Sigmoid colon (tissue), 7 donors: ENCODE measurements around the gene VEZF1. TPM values are rescaled to one million over a fixed set of nuclear protein-coding genes. Genes with fewer than 3 reads are reported as not detected.
A peak's percentile ranks its signal among the peaks of the same experiment; 100 is the strongest.

ENCODE experiments used
- DNase-seq: peaks from one replicate; pipeline ENCODE4 v3.0.0-alpha.2; 2019
- H3K27ac ChIP-seq, 4 donors: fragments of 200-600 bp; sonication (generic); one replicate each; pipeline ENCODE4 v1.5.1; 2016 to 2019; ENCODE audit warnings: mild to moderate bottlenecking in 1 of 4
- H3K27me3 ChIP-seq, 3 donors: fragments of 200-600 bp; sonication (generic); one replicate each; pipeline ENCODE4 v1.5.1; 2019; ENCODE audit warnings: mild to moderate bottlenecking in 1 of 3
- H3K36me3 ChIP-seq, 4 donors: fragments of 200-600 bp; sonication (generic); one replicate each; pipeline ENCODE4 v1.5.1; 2016 to 2019
- H3K4me1 ChIP-seq, 4 donors: fragments of 200-600 bp; sonication (generic); one replicate each; pipeline ENCODE4 v1.5.1; 2017 to 2019
- H3K4me3 ChIP-seq, 4 donors: fragments of 200-600 bp; sonication (generic); one replicate each; pipeline ENCODE4 v1.5.1; 2017 to 2019; ENCODE audit warnings: mild to moderate bottlenecking in 2 of 4, moderate library complexity in 1 of 4
- H3K9me3 ChIP-seq, 4 donors: fragments of 200-600 bp in 3 of 4; sonication (generic) in 3 of 4; one replicate each; pipeline versions ENCODE4 v1.5.1 to v1.6.1; 2013 to 2019
- EP300 ChIP-seq, 4 donors: sonication (generic); formaldehyde crosslinking; IDR thresholded peaks; one replicate each; pipeline ENCODE4 v1.6.1; 2017; ENCODE audit warnings: antibody characterized with exemption in 4 of 4
- POLR2A ChIP-seq, 2 donors: fragments of 450-650 bp; IDR thresholded peaks; one replicate each; pipeline ENCODE4 v1.6.1; 2016; ENCODE audit warnings: antibody characterized with exemption in 2 of 2, mild to moderate bottlenecking in 2 of 2, moderate library complexity in 2 of 2
- POLR2AphosphoS5 ChIP-seq, 4 donors: sonication (generic); formaldehyde crosslinking; IDR thresholded peaks; one replicate each; pipeline ENCODE4 v1.6.1; 2017; ENCODE audit warnings: antibody characterized with exemption in 4 of 4
- WGBS, 2 donors: extraction: QIAGEN DNeasy Blood & Tissue Kit; methylation state at CpG; one replicate each; pipeline ENCODE4 v1.1.7; 2013; 5-methylcytosine and 5-hydroxymethylcytosine counted together
- intact Hi-C: fragments of 100-400 bp; cut with DNase I; formaldehyde crosslinking; loops from one replicate; pipeline ENCODE4 v1.15.1; 2023
- polyA plus RNA-seq, 3 donors: library from polyadenylated mRNA; stranded (reverse); fragments of 200-250 nt; gene quantifications; one replicate each; pipeline ENCODE4 v1.2.3, GENCODE V29; 2013
- total RNA-seq, 4 donors: library from RNA; depleted of rRNA; stranded (reverse); fragments of >200 nt; gene quantifications; one replicate each; pipeline ENCODE4 v1.1.0, GENCODE V29; 2016
- TF ChIP-seq, protein P1 (sequence below), 4 experiments: fragments of 450-650 bp in 3 of 4; fragments of 200-600 bp in 1 of 4; IDR thresholded peaks; one replicate each; pipeline ENCODE4 v1.5.1; 2016 to 2019; ENCODE audit warnings: antibody characterized with exemption in 4 of 4, mild to moderate bottlenecking in 3 of 4, moderate library complexity in 2 of 4
- donor health status: healthy with polysubstance abuse.
- donor health status: Bipolar disorder and iron deficiency.
- donor health status: healthy.

VEZF1 gene
- total and polyA plus RNA-seq, 7 donors, result 17.8 to 120 (median 99.8) TPM

DNA sequence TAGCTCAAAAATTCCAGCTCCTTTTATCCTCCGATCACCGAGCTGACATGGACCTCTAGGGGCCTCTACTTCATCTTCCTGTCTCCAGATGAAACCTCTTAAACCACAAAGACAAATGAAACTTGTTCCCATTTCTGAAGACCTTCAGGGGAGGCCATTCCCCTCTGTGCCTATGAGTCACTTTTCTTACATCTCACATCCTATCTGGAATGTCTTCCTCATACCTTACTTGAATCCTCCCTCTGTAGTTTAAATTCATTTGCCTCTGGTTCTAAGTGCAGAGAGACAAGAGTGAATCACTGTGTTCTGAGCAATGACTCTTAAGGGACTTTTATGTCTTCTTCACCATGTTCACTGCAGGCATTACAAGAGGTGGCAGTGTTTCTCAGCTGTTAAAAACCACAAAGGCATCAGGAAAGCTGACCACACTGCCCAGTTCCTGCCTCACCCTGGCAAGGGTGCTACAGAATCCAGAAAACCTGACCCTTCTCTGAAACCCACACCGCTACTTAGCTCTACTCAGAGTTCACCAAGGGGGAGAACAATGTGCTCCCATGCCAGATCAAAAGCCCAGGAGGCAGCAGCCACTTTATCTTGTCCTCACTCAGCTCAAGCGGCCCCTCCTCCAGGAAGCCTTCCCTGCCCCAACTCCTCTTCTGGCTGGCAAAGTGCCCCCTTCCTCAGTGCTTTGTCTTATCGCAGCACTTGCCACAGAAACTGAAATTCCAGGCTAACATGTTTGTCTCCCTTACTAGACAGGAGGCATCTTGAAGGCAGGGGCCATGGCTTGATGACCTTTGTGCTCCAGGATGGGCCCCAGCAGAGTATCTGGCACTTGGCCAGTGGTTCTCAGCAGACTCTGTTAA lies 39.3 kb downstream of the VEZF1 start:
- H3K4me1 ChIP-seq, result peaks cover 0 to 97% (median 95%) of the 10 kb centered on the region in 4 donors
- no peaks in the 10 kb centered on the region for H3K36me3 ChIP-seq
- H3K27me3 ChIP-seq, result no peaks in the 10 kb centered on the region
- peak; percentile 75 for DNase-seq
- TF ChIP-seq POLR2AphosphoS5 (IDR thresholded peaks at IDR 0.05) (peak; percentile 30 to 63 (median 38)), POLR2A (IDR thresholded peaks at IDR 0.05) (no peak)
- 68 to 83% methylated on average over 5 of the region's 5 CpGs for WGBS, 2 donors
- H3K9me3 ChIP-seq, result no peaks in the 10 kb centered on the region
- peak overlapping the region; percentile 97 to 100 (median 99) for H3K27ac ChIP-seq
- no peak overlapping the region for H3K4me3 ChIP-seq
- intact Hi-C loops, result loop anchor here (2.0 kb wide), 1 partner anchor 80 kb away; no protein-coding TSS in a partner anchor

DNA sequence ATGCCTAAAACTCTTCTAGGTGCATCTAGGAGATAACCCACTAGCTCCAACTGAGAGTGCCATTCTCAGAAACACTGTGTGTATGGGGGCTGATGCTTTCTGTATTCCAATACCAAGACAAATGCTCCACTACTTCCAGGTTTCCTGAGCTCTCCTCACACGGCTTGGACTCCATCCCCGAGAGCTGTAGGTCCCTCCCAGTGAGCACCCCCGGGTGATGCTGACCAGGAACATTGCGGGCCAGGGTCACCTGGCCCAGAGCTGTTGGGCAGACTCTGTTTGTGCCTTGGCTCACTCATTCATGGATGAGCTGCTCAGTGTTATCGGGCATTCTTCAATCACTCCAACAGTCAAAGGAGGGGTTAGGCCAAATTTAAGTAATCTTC lies 39.9 kb downstream of the VEZF1 start:
- no peaks in the 10 kb centered on the region for H3K36me3 ChIP-seq
- TF ChIP-seq POLR2A (IDR thresholded peaks at IDR 0.05), result no peak
- TF ChIP-seq, protein P1, sequence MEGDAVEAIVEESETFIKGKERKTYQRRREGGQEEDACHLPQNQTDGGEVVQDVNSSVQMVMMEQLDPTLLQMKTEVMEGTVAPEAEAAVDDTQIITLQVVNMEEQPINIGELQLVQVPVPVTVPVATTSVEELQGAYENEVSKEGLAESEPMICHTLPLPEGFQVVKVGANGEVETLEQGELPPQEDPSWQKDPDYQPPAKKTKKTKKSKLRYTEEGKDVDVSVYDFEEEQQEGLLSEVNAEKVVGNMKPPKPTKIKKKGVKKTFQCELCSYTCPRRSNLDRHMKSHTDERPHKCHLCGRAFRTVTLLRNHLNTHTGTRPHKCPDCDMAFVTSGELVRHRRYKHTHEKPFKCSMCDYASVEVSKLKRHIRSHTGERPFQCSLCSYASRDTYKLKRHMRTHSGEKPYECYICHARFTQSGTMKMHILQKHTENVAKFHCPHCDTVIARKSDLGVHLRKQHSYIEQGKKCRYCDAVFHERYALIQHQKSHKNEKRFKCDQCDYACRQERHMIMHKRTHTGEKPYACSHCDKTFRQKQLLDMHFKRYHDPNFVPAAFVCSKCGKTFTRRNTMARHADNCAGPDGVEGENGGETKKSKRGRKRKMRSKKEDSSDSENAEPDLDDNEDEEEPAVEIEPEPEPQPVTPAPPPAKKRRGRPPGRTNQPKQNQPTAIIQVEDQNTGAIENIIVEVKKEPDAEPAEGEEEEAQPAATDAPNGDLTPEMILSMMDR (IDR thresholded peaks at IDR 0.05), result no peak
- no peak for TF ChIP-seq EP300 (IDR thresholded peaks at IDR 0.05)
- TF ChIP-seq POLR2AphosphoS5 (IDR thresholded peaks at IDR 0.05), result no peak
- no peak for DNase-seq
- H3K27me3 ChIP-seq, result no peaks in the 10 kb centered on the region
- no peak overlapping the region for H3K4me3 ChIP-seq
- H3K9me3 ChIP-seq, result no peaks in the 10 kb centered on the region
- 86 to 91% methylated on average over 5 of the region's 5 CpGs for WGBS, 2 donors
- peak overlapping the region; percentile 97 to 100 (median 99) for H3K27ac ChIP-seq
- H3K4me1 ChIP-seq, result peaks cover 0 to 97% (median 95%) of the 10 kb centered on the region in 4 donors
- intact Hi-C loops, result loop anchor here (2.0 kb wide), 1 partner anchor 79 kb away; no protein-coding TSS in a partner anchor

DNA sequence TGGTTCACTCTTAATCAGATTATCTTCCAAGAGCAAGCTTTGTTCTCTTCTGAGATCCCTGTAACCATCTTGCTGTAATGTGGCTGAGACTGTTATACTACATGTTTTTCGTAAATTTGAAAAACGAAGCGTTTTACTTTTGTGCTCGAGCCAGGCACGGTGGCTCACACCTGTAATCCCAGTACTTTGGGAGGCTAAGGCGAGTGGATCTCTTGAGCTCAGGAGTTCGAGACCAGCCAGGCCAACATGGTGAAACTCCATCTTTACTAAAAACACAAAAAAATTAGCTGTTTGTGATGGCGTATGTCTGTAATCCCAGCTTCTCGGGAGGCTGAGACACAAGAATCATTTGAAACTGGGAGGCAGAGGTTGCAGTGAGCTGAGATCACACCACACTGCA lies 40.7 kb downstream of the VEZF1 start:
- TF ChIP-seq POLR2A (IDR thresholded peaks at IDR 0.05) (no peak), EP300 (IDR thresholded peaks at IDR 0.05) (no peak), POLR2AphosphoS5 (IDR thresholded peaks at IDR 0.05) (no peak)
- TF ChIP-seq, protein P1 (IDR thresholded peaks at IDR 0.05), result no peak
- intact Hi-C loops, result no loop called here
- 67 to 79% methylated on average over 9 of the region's 9 CpGs for WGBS, 2 donors
- DNase-seq, result no peak
- Histone ChIP-seq H3K36me3 (no peaks in the 10 kb centered on the region), H3K9me3 (no peaks in the 10 kb centered on the region), H3K27ac (peak overlapping the region; percentile 97 to 100 (median 99)), H3K4me3 (peak overlapping the region; percentile 13 to 45 (median 38)), H3K27me3 (no peaks in the 10 kb centered on the region), H3K4me1 (peaks cover 0 to 97% (median 94%) of the 10 kb centered on the region in 4 donors)

DNA sequence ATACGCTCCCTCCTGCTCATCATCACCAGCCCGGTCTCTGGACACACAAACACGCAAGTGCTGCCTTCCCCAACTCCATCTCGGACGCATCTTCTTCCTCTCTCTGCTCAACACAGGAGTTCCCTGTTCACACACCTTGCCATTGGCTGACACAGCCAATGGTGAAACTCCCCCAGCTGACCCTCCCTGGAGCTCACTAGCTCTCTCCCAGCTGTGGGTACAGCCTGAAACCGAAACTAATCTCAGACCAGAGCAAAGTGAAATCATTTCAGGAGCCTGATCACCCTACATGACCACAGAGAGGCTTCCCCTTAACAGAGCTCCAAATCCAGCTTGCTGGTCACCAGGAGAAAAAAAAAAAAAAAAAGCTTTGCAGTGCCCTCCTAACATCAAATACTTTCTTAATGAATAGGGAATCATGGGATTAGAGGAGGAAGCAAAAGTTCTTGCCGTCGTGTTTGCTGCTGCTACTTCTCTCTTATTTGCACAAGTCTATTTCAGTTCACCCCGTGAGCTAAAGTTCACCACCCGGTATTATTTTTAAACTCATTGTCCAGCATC lies 41.2 kb downstream of the VEZF1 start:
- WGBS, 2 donors, result 7 to 15% methylated on average over 10 of the region's 10 CpGs
- Histone ChIP-seq H3K4me3 (peak overlapping the region; percentile 13 to 45 (median 38)), H3K4me1 (peaks cover 0 to 97% (median 94%) of the 10 kb centered on the region in 4 donors), H3K9me3 (no peaks in the 10 kb centered on the region), H3K36me3 (no peaks in the 10 kb centered on the region), H3K27me3 (no peaks in the 10 kb centered on the region), H3K27ac (peak overlapping the region; percentile 97 to 100 (median 99))
- peak; percentile 78 for DNase-seq
- TF ChIP-seq POLR2AphosphoS5 (IDR thresholded peaks at IDR 0.05) (peak in 3 of 4 donors; percentile 59 to 70 (median 61)), POLR2A (IDR thresholded peaks at IDR 0.05) (no peak), EP300 (IDR thresholded peaks at IDR 0.05) (peak in 1 of 4 donors; percentile 4)
- TF ChIP-seq, protein P1 (IDR thresholded peaks at IDR 0.05), result no peak
- intact Hi-C loops, result no loop called here
